ENCODE measurements around the gene TP53TG5.

Gene TP53TG5

GRCh38 chr20:45366192-45366591 lies 11.9 kb downstream of the TP53TG5 start:
- no peak for ATAC-seq
- no peak for TF ChIP-seq RARB (CRISPR knock-in tag; IDR thresholded peaks at IDR 0.05)
- TF ChIP-seq SNAI2 (CRISPR knock-in tag; IDR thresholded peaks at IDR 0.05), result no peak
- no peak for TF ChIP-seq ZNF70 (CRISPR knock-in tag; IDR thresholded peaks at IDR 0.05)
- no peak for TF ChIP-seq CSRNP3 (CRISPR knock-in tag; IDR thresholded peaks at IDR 0.05)
- no peak for TF ChIP-seq TSHZ2 (CRISPR knock-in tag; IDR thresholded peaks at IDR 0.05)
- TF ChIP-seq ZC3H10 (CRISPR knock-in tag; IDR thresholded peaks at IDR 0.05), result no peak
- TF ChIP-seq ZNF565 (CRISPR knock-in tag; conservative IDR thresholded peaks at IDR 0.05; ENCODE audit: low read depth), result no peak
- no peak for TF ChIP-seq CREB5 (CRISPR knock-in tag; IDR thresholded peaks at IDR 0.05; ENCODE audit: low read depth)

GRCh38 chr20:45365444-45365970 lies 12.6 kb downstream of the TP53TG5 start:
- TF ChIP-seq PPARA (CRISPR knock-in tag; IDR thresholded peaks at IDR 0.05; ENCODE audit: borderline replicate concordance) (no peak), GLIS3 (CRISPR knock-in tag; IDR thresholded peaks at IDR 0.05) (no peak), TCF4 (CRISPR knock-in tag; IDR thresholded peaks at IDR 0.05; ENCODE audit: borderline replicate concordance) (no peak), TSHZ2 (CRISPR knock-in tag; IDR thresholded peaks at IDR 0.05) (no peak), CSRNP3 (CRISPR knock-in tag; IDR thresholded peaks at IDR 0.05) (no peak), ZFP30 (CRISPR knock-in tag; IDR thresholded peaks at IDR 0.05) (no peak), CSDC2 (CRISPR knock-in tag; IDR thresholded peaks at IDR 0.05) (no peak), ESRRG (CRISPR knock-in tag; IDR thresholded peaks at IDR 0.05) (no peak), ZFP3 (CRISPR knock-in tag; IDR thresholded peaks at IDR 0.05) (no peak), POU6F1 (CRISPR knock-in tag; IDR thresholded peaks at IDR 0.05; ENCODE audit: borderline replicate concordance, low read depth) (no peak), ARNTL (CRISPR knock-in tag; IDR thresholded peaks at IDR 0.05; ENCODE audit: borderline replicate concordance, low read depth) (no peak), TOX (CRISPR knock-in tag; IDR thresholded peaks at IDR 0.05; ENCODE audit: borderline replicate concordance) (no peak), ZC3H10 (CRISPR knock-in tag; IDR thresholded peaks at IDR 0.05) (no peak), SNAI2 (CRISPR knock-in tag; IDR thresholded peaks at IDR 0.05) (no peak), ZNF70 (CRISPR knock-in tag; IDR thresholded peaks at IDR 0.05) (no peak), RARB (CRISPR knock-in tag; IDR thresholded peaks at IDR 0.05) (no peak), CREB5 (CRISPR knock-in tag; IDR thresholded peaks at IDR 0.05; ENCODE audit: low read depth) (no peak)
- no peak for ATAC-seq
